Stimulated activated naive B cell treated with anti-CD40 and anti-IgM and Interleukin-4, amounts not matched to agents 10 μg/mL and 1 μg/mL and 100 μg/mL, for 72 hours (primary cell): Measurements from ENCODE around the gene SNX8.

ENCODE experiments used
- ATAC-seq, 2 donors: fragments of 150-1000 bp; cut with Tn5 transposase; replicated peaks; 2 replicates each; pipeline ENCODE4 v1.10.0; 2021; ENCODE audit warnings: moderate library complexity in 1 of 2
- DNase-seq: peaks from one replicate; pipeline ENCODE4 v3.0.0; 2021
- H3K27ac Mint-ChIP-seq: one replicate; pipeline ENCODE4 v1.8.0; 2022; ENCODE audit warnings: mild to moderate bottlenecking, mixed read lengths
- H3K27me3 Mint-ChIP-seq, 2 donors: one replicate each; pipeline ENCODE4 v1.8.0; 2022; ENCODE audit warnings: mixed read lengths in 2 of 2
- H3K36me3 Mint-ChIP-seq, 2 donors: one replicate each; pipeline ENCODE4 v1.8.0; 2022; ENCODE audit warnings: mixed read lengths in 2 of 2, mild to moderate bottlenecking in 1 of 2
- H3K4me1 Mint-ChIP-seq, 2 donors: one replicate each; pipeline ENCODE4 v1.8.0; 2022; ENCODE audit warnings: mixed read lengths in 2 of 2, mild to moderate bottlenecking in 1 of 2
- H3K4me3 Mint-ChIP-seq, 2 donors: one replicate each; pipeline ENCODE4 v1.8.0; 2022; ENCODE audit warnings: mild to moderate bottlenecking in 2 of 2, mixed read lengths in 2 of 2, moderate library complexity in 1 of 2
- H3K9me3 Mint-ChIP-seq, 2 donors: one replicate each; pipeline ENCODE4 v1.8.0; 2022; ENCODE audit warnings: mixed read lengths in 2 of 2, mild to moderate bottlenecking in 1 of 2

SNX8 gene

DNA sequence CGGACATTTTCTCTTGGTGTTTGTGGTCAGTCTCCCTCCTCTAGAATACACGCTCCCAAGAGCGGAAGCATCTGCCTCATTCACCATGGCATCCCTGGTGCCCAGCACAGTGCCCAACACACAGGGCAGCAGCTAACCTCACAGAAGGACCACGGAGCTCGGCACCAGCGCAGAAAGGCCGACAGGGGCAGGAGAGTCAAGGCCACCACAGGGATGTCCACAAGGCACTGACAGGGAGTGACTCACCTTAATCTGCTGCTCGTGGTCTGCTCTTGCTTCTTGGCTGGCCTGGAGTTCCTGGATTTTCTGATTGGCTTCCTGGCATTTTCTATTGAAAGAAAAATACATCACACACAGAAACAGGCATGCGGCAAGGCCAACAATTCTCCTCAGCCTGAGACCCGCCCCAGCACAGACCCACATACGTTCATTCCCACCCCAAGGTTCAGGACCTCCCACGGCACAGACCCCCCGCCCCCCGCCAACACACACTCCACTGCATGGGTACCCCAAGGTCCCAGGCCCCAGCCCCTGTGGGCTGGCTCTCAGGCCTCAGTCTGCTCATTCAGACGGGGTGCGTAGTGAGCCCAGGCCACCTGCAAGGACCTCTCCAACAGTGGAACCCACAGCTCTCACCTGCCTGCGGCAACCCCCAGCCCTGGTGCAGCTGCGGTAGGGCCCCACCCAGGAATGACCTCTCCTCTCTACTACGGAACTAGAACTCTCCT is 96.4 kb downstream of the SNX8 start:
- ATAC-seq (no peak), DNase-seq (no peak)
- Mint-ChIP-seq H3K9me3 (no peaks in the 10 kb centered on the region), H3K36me3 (peaks cover 81 to 89% of the 10 kb centered on the region in 2 donors), H3K4me1 (peaks cover 12 to 16% of the 10 kb centered on the region in 2 donors), H3K27ac (peak overlapping the region; percentile 25), H3K27me3 (no peaks in the 10 kb centered on the region), H3K4me3 (no peak overlapping the region)

DNA sequence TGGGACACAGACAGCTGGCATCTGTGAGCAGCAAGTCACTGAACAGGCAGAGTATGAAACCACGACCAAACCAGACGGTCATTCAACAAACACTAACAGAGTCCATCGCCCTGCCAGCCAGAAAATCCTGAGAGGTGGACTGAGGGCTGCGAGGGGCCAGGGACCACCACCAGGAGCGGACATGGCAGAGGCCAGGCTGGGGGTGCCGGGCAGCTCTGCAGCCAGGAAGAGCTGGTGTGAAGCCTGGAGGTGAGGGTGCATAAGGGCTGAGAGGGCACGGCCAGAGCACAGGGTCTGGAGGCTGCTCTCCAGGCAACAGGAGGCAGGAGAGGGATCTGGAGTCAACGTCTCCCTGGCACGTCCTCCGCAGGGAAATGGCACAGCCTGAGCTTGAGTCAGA is 97.0 kb downstream of the SNX8 start:
- DNase-seq (no peak), ATAC-seq (no peak)
- Mint-ChIP-seq H3K27me3 (no peaks in the 10 kb centered on the region), H3K9me3 (no peaks in the 10 kb centered on the region), H3K27ac (no peak overlapping the region), H3K36me3 (peaks cover 79 to 91% of the 10 kb centered on the region in 2 donors), H3K4me1 (peaks cover 8 to 13% of the 10 kb centered on the region in 2 donors), H3K4me3 (no peak overlapping the region)

DNA sequence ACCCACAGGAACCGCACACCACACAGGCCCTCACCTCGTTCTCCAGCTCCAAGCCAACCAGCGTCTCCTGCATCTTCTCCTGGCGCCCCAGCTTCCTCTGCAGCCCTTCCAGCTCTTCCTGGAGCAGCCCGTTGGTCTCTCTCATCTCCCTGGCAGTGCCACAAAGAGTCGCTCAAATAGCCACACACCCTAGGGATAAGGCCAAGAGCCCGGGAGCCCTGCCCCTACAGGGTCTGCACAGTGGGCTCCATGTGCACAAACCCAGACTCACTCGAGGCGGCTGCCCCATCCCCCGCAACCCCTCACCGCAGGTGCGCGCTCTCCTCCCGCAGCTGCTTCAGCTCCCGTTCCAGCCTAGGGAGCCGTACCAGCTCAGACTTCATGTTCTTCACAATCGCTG is 98.4 kb downstream of the SNX8 start:
- Mint-ChIP-seq H3K27ac (peak overlapping the region; percentile 69), H3K36me3 (peaks cover 79 to 93% of the 10 kb centered on the region in 2 donors)

GRCh38 chr7:2214636-2215035 is 99.6 kb downstream of the SNX8 start:
- Mint-ChIP-seq H3K4me1 (peaks cover 27% of the 10 kb centered on the region in 2 donors), H3K9me3 (no peaks in the 10 kb centered on the region), H3K27me3 (no peaks in the 10 kb centered on the region), H3K36me3 (peaks cover 74 to 90% of the 10 kb centered on the region in 2 donors), H3K4me3 (no peak overlapping the region), H3K27ac (peak overlapping the region; percentile 65)
- ATAC-seq (no peak), DNase-seq (no peak)

More for the DNA sequence above, 98.4 kb downstream of the SNX8 start:
- Mint-ChIP-seq H3K27me3 (no peaks in the 10 kb centered on the region), H3K4me3 (no peak overlapping the region), H3K4me1 (peaks cover 15 to 17% of the 10 kb centered on the region in 2 donors), H3K9me3 (no peaks in the 10 kb centered on the region)
- DNase-seq (no peak), ATAC-seq (no peak)

- peaks cover 36% of the 10 kb centered on the region in 2 donors for H3K4me1 Mint-ChIP-seq
- H3K9me3 Mint-ChIP-seq = no peaks in the 10 kb centered on the region
- H3K36me3 Mint-ChIP-seq = peaks cover 74 to 90% of the 10 kb centered on the region in 2 donors
- peak overlapping the region; percentile 66 for H3K27ac Mint-ChIP-seq
- no peaks in the 10 kb centered on the region for H3K27me3 Mint-ChIP-seq
- DNase-seq (no peak), ATAC-seq (no peak)
- H3K4me3 Mint-ChIP-seq = no peak overlapping the region
These were observed 100.6 kb downstream of the SNX8 start for GRCh38 chr7:2213551-2214215.

DNA sequence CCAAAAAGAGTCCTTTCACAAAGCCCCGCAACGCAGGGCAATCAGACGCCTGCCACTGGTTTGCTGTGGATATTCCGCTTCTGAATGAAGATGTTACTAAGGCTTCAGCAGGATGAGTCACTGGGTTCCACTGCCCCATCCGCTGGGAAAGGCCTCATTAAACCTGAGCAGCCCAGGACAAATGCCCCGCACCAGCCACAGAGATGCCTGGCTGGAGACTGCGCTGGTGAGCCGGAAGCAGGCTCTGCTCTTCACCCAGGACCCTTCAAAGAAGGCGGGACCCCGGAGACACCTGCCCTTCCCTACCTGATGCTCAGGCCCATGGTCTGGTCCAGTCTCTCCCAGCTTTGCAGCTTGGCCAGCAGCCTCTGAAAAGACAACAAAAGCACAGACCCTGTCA is 101.3 kb downstream of the SNX8 start:
- Mint-ChIP-seq H3K4me1 (peaks cover 39 to 44% of the 10 kb centered on the region in 2 donors), H3K9me3 (no peaks in the 10 kb centered on the region), H3K27me3 (no peaks in the 10 kb centered on the region), H3K27ac (peak overlapping the region; percentile 54), H3K4me3 (no peak overlapping the region), H3K36me3 (peaks cover 72 to 88% of the 10 kb centered on the region in 2 donors)
- ATAC-seq (no peak), DNase-seq (no peak)

DNA sequence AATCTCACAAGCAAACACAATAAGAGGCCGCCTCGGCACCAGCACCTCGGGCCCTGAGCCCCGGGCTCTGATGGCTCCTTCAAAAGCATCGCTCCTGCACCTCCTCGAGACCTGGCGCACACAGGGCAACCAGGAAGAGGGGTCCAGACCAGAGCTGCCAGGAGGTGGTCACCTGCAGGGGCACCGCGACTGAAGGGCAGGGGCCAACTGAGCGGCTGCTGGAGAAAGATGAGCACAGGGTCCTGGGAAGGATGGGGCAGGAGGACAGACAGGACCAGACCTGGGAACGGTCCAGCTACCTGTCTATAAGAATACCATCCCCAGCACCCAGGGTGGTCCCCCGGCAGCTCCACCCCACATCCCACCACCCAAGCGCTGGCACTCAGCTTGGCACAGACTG is 102.3 kb downstream of the SNX8 start:
- Mint-ChIP-seq H3K4me1 (peaks cover 37 to 47% of the 10 kb centered on the region in 2 donors), H3K4me3 (no peak overlapping the region), H3K36me3 (peaks cover 69 to 88% of the 10 kb centered on the region in 2 donors), H3K27me3 (no peaks in the 10 kb centered on the region), H3K9me3 (no peaks in the 10 kb centered on the region), H3K27ac (no peak overlapping the region)
- ATAC-seq (no peak), DNase-seq (no peak)

DNA sequence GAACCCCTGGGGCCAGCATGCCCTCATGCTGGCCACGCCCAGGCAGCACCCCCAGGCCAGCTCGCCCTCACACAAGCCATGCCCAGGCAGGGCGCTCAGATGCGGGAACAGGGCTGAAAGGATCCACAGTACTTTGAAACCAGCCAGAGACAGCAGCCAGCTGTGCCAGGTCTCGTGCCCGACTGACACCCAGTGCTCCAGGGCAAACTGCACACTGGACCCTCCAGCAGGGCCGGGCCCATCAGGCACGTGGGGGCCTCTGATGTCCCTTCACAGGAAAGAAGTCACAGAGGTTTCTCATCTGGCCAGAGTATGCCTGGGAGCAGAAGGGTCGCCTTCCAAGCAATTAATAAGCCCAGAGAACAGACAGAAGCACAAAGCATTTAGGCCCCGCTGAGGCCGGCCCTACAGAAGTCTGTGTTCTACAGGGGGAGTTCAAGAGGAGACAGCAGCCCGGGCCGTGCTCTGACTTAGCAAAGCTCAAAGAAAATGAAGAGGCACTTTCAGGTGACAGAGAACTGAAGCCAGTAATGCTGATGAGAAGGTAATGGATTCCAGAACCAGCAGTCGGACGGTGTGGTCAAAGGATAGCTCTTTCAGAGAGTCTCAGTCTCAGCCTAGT is 102.9 kb downstream of the SNX8 start:
- DNase-seq (no peak), ATAC-seq (no peak)
- Mint-ChIP-seq H3K27ac (no peak overlapping the region), H3K4me1 (peaks cover 36 to 44% of the 10 kb centered on the region in 2 donors), H3K27me3 (no peaks in the 10 kb centered on the region), H3K36me3 (peaks cover 66 to 82% of the 10 kb centered on the region in 2 donors), H3K4me3 (no peak overlapping the region), H3K9me3 (no peaks in the 10 kb centered on the region)

GRCh38 chr7:2210551-2211258 is 103.5 kb downstream of the SNX8 start:
- no peak overlapping the region for H3K4me3 Mint-ChIP-seq
- H3K36me3 Mint-ChIP-seq = peaks cover 60 to 80% of the 10 kb centered on the region in 2 donors
- peaks cover 35 to 44% of the 10 kb centered on the region in 2 donors for H3K4me1 Mint-ChIP-seq
- H3K27ac Mint-ChIP-seq = no peak overlapping the region
- ATAC-seq (no peak), DNase-seq (no peak)
- H3K27me3 Mint-ChIP-seq = no peaks in the 10 kb centered on the region
- no peaks in the 10 kb centered on the region for H3K9me3 Mint-ChIP-seq

DNA sequence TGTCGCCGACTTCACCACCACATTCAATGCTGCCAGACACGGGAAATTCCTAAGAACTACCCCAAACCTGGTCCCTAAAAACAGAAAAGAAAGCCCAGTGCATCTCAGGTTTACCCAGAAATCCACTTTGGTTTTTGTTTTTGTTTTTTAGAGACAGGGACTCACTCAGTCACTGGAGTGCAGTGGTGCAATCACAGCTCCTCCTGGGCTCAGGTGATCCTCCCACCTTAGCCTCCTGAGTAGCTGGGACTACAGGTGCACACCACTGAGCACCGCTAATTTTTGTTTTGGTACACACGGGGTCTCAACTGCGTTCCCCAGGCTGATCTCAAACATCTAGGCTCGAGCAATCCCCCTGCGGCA is 104.3 kb downstream of the SNX8 start:
- Mint-ChIP-seq H3K27ac (peak overlapping the region; percentile 94), H3K4me1 (peaks cover 35 to 44% of the 10 kb centered on the region in 2 donors), H3K4me3 (peak overlapping the region; percentile 14 to 44), H3K9me3 (no peaks in the 10 kb centered on the region), H3K36me3 (peaks cover 56 to 82% of the 10 kb centered on the region in 2 donors), H3K27me3 (no peaks in the 10 kb centered on the region)
- DNase-seq (no peak), ATAC-seq (peak in 1 of 2 donors; percentile 66)

GRCh38 chr7:2209146-2209960 is 104.9 kb downstream of the SNX8 start:
- Mint-ChIP-seq H3K4me3 (peak overlapping the region; percentile 44 to 50), H3K27me3 (no peaks in the 10 kb centered on the region), H3K9me3 (no peaks in the 10 kb centered on the region), H3K36me3 (peaks cover 52 to 81% of the 10 kb centered on the region in 2 donors), H3K4me1 (peaks cover 36 to 48% of the 10 kb centered on the region in 2 donors), H3K27ac (peak overlapping the region; percentile 94)
- ATAC-seq (peak; percentile 91), DNase-seq (peak; percentile 88)

DNA sequence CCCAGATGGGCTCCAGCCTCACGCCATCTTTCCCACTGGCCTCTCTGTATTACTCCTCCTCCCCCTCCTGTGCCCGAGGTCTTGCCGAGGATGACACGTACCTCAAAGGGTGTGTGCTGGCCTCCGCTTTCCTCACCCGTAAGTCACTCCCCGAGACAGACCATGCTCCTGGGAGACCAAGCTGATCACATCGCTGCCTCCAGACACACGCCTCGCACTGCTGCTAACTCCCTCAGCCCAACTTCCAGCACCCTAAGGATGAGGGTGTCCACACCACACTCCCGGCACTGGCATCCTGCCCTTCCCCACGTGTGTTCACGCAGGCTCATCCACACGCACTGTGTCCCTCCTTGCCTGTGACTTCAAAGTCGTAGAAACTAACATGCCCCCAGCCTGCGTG is 105.5 kb downstream of the SNX8 start:
- Mint-ChIP-seq H3K9me3 (no peaks in the 10 kb centered on the region), H3K27me3 (no peaks in the 10 kb centered on the region), H3K4me3 (peak overlapping the region; percentile 39 to 50), H3K27ac (peak overlapping the region; percentile 94), H3K4me1 (peaks cover 40 to 54% of the 10 kb centered on the region in 2 donors), H3K36me3 (peaks cover 46 to 80% of the 10 kb centered on the region in 2 donors)
- DNase-seq (no peak), ATAC-seq (no peak)

GRCh38 chr7:2205036-2205780 is 109.0 kb downstream of the SNX8 start:
- Mint-ChIP-seq H3K4me1 (peaks cover 38 to 47% of the 10 kb centered on the region in 2 donors), H3K9me3 (no peaks in the 10 kb centered on the region), H3K27ac (peak overlapping the region; percentile 76), H3K27me3 (no peaks in the 10 kb centered on the region), H3K4me3 (no peak overlapping the region), H3K36me3 (peaks cover 34 to 66% of the 10 kb centered on the region in 2 donors)
- ATAC-seq (no peak), DNase-seq (no peak)
